Measurements from ENCODE around the gene TMEM179B. TPM values are rescaled to one million over a fixed set of nuclear protein-coding genes. Genes with fewer than 3 reads are reported as not detected.
"Not testable (repeated sequence)": the region's sequence is repeated elsewhere in the genome, so short reads cannot be mapped to it uniquely, and the experiment has no call there.

TMEM179B gene
- total RNA-seq, 1 donor from 2014 or later, result 20.5 TPM

DNA sequence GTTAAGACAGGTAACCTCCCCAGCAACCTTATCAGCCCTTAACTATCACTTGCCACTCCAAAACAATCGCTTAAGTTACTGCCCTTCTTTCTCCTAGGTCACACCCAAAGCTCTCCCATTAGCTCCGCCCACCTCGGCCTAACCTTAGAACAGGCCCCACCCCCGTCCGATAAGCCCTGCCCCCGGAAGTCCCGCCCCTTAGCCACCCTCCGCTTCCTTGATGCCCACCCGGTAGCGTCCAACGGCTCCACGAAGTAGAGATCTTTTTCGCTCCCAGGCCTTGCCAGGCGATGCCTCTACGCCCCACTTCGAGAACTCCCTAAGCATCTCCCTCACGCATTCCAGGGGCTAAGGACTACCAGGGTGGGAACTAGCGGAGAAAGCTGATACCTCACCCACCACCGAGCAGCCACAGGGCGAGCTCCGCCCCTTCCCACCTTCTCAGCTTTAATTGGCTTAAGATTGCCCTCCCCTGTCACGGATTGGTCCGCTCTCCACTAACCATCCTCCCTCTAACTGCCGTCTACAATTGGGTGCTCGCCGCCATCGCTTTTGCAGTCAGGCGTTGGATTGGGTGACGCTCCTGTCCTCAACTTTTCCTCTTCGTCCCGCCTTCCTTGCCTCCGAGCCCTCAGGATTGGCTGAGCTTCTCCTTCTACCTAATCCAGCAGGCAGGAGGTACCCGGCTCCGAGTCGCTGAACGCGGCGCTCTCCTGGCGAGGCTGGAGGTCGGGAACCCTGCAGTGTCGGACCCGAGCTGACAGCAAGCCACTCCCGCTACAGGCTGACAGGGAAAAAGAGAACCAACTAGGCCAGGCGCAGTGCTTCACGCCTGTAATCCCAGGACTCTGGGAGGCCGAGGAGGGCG is 33.2 kb upstream of the TMEM179B start, which contains the start of gene ZBTB3:
Gene ZBTB3 (minus strand): TSS at position 425 of the 868 bp plus-strand sequence. CDS start 496 bp downstream, outside the sequence.
- TF ChIP-seq CTCF (IDR thresholded peaks at IDR 0.05; ENCODE audit: borderline replicate concordance), result no peak
- DNase-seq, result peak; percentile 95
- Histone ChIP-seq H3K4me3 (peak within 1 kb of the TSS; percentile 76), H3K36me3 (peaks cover 14% of the 10 kb centered on the region), H3K27ac (replicated peaks) (peak within 1 kb of the TSS; percentile 98), H3K9me3 (replicated peaks) (no peaks in the 10 kb centered on the region), H3K27me3 (ENCODE audit: low read depth) (no peaks in the 10 kb centered on the region), H3K4me1 (peaks cover 41% of the 10 kb centered on the region)
- intact Hi-C loops (cut with micrococcal nuclease), result no loop called here

- H3K4me1 ChIP-seq, result peaks cover 39% of the 10 kb centered on the region
- peaks cover 14% of the 10 kb centered on the region for H3K36me3 ChIP-seq
- no peaks in the 10 kb centered on the region for H3K27me3 ChIP-seq (ENCODE audit: low read depth)
- no peak for TF ChIP-seq CTCF (IDR thresholded peaks at IDR 0.05; ENCODE audit: borderline replicate concordance)
- H3K27ac ChIP-seq (replicated peaks), result no peak overlapping the region
- no peak for DNase-seq
- H3K9me3 ChIP-seq (replicated peaks), result no peaks in the 10 kb centered on the region
- intact Hi-C loops (cut with micrococcal nuclease), result no loop called here
- H3K4me3 ChIP-seq, result no peak overlapping the region
Observed at GRCh38 chr11:62755086-62755615, 32.1 kb upstream of the TMEM179B start.

DNA sequence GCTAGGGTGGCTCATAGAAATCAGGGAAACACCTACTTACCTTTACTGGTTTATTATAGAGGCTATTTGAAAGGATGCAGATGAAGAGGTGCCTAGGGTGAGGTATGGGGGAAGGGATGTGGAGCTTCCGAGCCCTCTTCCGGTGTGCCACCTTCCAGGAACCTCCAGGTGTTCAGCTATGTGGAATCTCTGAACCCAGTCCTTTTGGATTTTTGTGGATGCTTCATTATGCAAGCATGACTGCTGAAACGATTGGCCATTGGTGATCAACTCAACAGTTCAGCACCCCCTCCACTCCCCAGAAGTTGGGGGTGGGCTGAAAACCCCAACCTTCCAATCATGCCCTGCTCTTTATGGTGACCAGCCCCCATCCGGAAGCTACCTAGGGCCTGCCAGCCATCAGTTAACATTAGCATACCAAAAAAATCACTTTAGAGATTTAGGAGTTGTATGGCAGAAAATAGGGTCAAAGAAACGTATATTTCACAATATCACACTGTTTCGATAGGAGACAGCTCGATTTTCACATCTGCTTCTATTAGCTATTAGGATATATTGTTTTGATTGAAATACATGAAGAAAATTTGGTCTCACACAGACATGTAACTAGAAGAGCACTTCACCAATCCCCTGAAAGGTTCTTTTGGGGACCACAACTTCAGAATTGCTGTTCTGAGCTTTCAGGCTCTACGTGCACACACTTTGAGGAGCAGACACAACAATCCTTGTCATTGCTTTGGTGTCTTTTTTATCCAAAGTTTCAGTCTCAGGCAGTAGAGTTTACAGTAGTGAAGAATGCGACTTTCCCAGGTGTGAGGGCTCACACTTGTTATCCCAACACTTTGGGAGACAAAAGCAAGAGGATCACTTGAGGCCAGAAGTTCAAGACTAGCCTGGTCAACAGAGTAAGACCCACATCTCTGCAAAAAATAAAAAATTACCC is 29.1 kb upstream of the TMEM179B start:
- Histone ChIP-seq H3K9me3 (replicated peaks) (no peaks in the 10 kb centered on the region), H3K27me3 (ENCODE audit: low read depth) (no peaks in the 10 kb centered on the region), H3K4me1 (peaks cover 28% of the 10 kb centered on the region), H3K27ac (replicated peaks) (no peak overlapping the region), H3K36me3 (peaks cover under 1% of the 10 kb centered on the region), H3K4me3 (no peak overlapping the region)
- no peak for DNase-seq
- no peak for TF ChIP-seq CTCF (IDR thresholded peaks at IDR 0.05; ENCODE audit: borderline replicate concordance)
- intact Hi-C loops (cut with micrococcal nuclease), result no loop called here

GRCh38 chr11:62760867-62761227 is 26.4 kb upstream of the TMEM179B start:
- H3K4me3 ChIP-seq, result peak overlapping the region; percentile 93
- peaks cover 26% of the 10 kb centered on the region for H3K4me1 ChIP-seq
- DNase-seq; intact Hi-C loops (cut with micrococcal nuclease); H3K27me3 ChIP-seq (ENCODE audit: low read depth); H3K9me3 ChIP-seq (replicated peaks): not testable (repeated sequence)
- H3K36me3 ChIP-seq, result peaks cover 11% of the 10 kb centered on the region
- H3K27ac ChIP-seq (replicated peaks), result peak overlapping the region; percentile 86

- no peak for TF ChIP-seq CTCF (IDR thresholded peaks at IDR 0.05; ENCODE audit: borderline replicate concordance)
- Histone ChIP-seq H3K4me1 (peaks cover 29% of the 10 kb centered on the region), H3K4me3 (peak overlapping the region; percentile 73), H3K27ac (replicated peaks) (peak overlapping the region; percentile 93), H3K27me3 (ENCODE audit: low read depth) (no peaks in the 10 kb centered on the region), H3K9me3 (replicated peaks) (no peaks in the 10 kb centered on the region), H3K36me3 (peaks cover 22% of the 10 kb centered on the region)
- no peak for DNase-seq
- intact Hi-C loops (cut with micrococcal nuclease), result no loop called here
Observed at GRCh38 chr11:62770778-62771143, 16.4 kb upstream of the TMEM179B start.

Data from left ventricle myocardium inferior (tissue), 1 donor.